Uterus (tissue), 4 donors: ENCODE measurements around the gene BET1. TPM values are rescaled to one million over a fixed set of nuclear protein-coding genes. Genes with fewer than 3 reads are reported as not detected.
A peak's percentile ranks its signal among the peaks of the same experiment; 100 is the strongest.

ENCODE experiments used
- DNase-seq, 2 donors: peaks; one replicate each; pipeline ENCODE4 v3.0.0-alpha.2; 2019 to 2020
- H3K27ac ChIP-seq, 2 donors: fragments of 200-600 bp; sonication (generic); 1 replicate in 1 of 2; 2 replicates in 1 of 2; pipeline ENCODE4 v1.5.1; 2016 to 2018
- H3K27me3 ChIP-seq, 2 donors: fragments of 200-600 bp; sonication (generic); one replicate each; pipeline ENCODE4 v1.5.1; 2018 to 2019; ENCODE audit warnings: control low read depth in 1 of 2
- H3K36me3 ChIP-seq, 2 donors: fragments of 200-600 bp; sonication (generic); one replicate each; pipeline ENCODE4 v1.5.1; 2019; ENCODE audit warnings: control low read depth in 1 of 2
- H3K4me1 ChIP-seq, 2 donors: fragments of 200-600 bp; sonication (generic); one replicate each; pipeline ENCODE4 v1.5.1; 2018 to 2019; ENCODE audit warnings: control low read depth in 1 of 2
- H3K4me3 ChIP-seq, 2 donors: fragments of 200-600 bp; sonication (generic); 1 replicate in 1 of 2; 2 replicates in 1 of 2; pipeline ENCODE4 v1.5.1; 2018 to 2019; ENCODE audit warnings: mild to moderate bottlenecking in 1 of 2
- H3K9me3 ChIP-seq, 2 donors: fragments of 200-600 bp; sonication (generic); one replicate each; pipeline ENCODE4 v1.5.1; 2019; ENCODE audit warnings: control low read depth in 1 of 2
- CTCF ChIP-seq, 4 experiments: fragments of 200-600 bp in 2 of 4; fragments of 450-650 bp in 2 of 4; sonication (generic) in 2 of 4; IDR thresholded peaks; one replicate each; pipeline ENCODE4 v1.5.1; 2016 to 2019; ENCODE audit warnings: antibody characterized with exemption in 4 of 4, mild to moderate bottlenecking in 2 of 4, moderate library complexity in 1 of 4
- POLR2A ChIP-seq, 2 donors: fragments of 450-650 bp; IDR thresholded peaks; one replicate each; pipeline ENCODE4 v1.6.1; 2016; ENCODE audit warnings: antibody characterized with exemption in 2 of 2, mild to moderate bottlenecking in 1 of 2, moderate library complexity in 1 of 2
- intact Hi-C: fragments of 100-400 bp; cut with DNase I; formaldehyde crosslinking; loops from one replicate; pipeline ENCODE4 v1.15.1; 2023; ENCODE audit warnings: low total_unique reads
- total RNA-seq, 4 donors: library from RNA; depleted of rRNA in 3 of 4; stranded (reverse); fragments of >200 nt in 3 of 4; gene quantifications; one replicate each; pipeline versions ENCODE4 v1.1.0 to v1.2.4, GENCODE V29; 2014 to 2023
- donor health status: DM: yes; HTN: yes; CAD: no.

BET1 gene
- total RNA-seq, 4 donors from 2014 or later, result 10.3 to 74.5 (median 18.6) TPM

GRCh38 chr7:93955304-93955703 is 48.9 kb downstream of the BET1 start:
- no peaks in the 10 kb centered on the region for H3K4me1 ChIP-seq
- intact Hi-C loops, result no loop called here

GRCh38 chr7:93949423-93949822 is 54.7 kb downstream of the BET1 start:
- Histone ChIP-seq H3K4me3 (no peak overlapping the region), H3K9me3 (no peaks in the 10 kb centered on the region), H3K4me1 (no peaks in the 10 kb centered on the region), H3K36me3 (no peaks in the 10 kb centered on the region), H3K27me3 (no peaks in the 10 kb centered on the region), H3K27ac (no peak overlapping the region)
- TF ChIP-seq CTCF (IDR thresholded peaks at IDR 0.05), result no peak
- no peak for TF ChIP-seq POLR2A (IDR thresholded peaks at IDR 0.05)
- intact Hi-C loops, result no loop called here
- no peak for DNase-seq

More at GRCh38 chr7:93955304-93955703, 48.9 kb downstream of the BET1 start:
- no peak for DNase-seq
- no peak for TF ChIP-seq CTCF (IDR thresholded peaks at IDR 0.05)
- TF ChIP-seq POLR2A (IDR thresholded peaks at IDR 0.05), result no peak
- H3K36me3 ChIP-seq, result no peaks in the 10 kb centered on the region
- no peaks in the 10 kb centered on the region for H3K27me3 ChIP-seq
- H3K9me3 ChIP-seq, result no peaks in the 10 kb centered on the region
- no peak overlapping the region for H3K27ac ChIP-seq
- no peak overlapping the region for H3K4me3 ChIP-seq

GRCh38 chr7:93948873-93949272 is 55.3 kb downstream of the BET1 start:
- H3K9me3 ChIP-seq, result no peaks in the 10 kb centered on the region
- TF ChIP-seq POLR2A (IDR thresholded peaks at IDR 0.05) (no peak), CTCF (IDR thresholded peaks at IDR 0.05) (no peak)
- H3K4me3 ChIP-seq, result no peak overlapping the region
- intact Hi-C loops, result no loop called here
- H3K27me3 ChIP-seq, result no peaks in the 10 kb centered on the region
- H3K4me1 ChIP-seq, result no peaks in the 10 kb centered on the region
- H3K27ac ChIP-seq, result no peak overlapping the region
- no peak for DNase-seq
- no peaks in the 10 kb centered on the region for H3K36me3 ChIP-seq

- Histone ChIP-seq H3K4me3 (no peak overlapping the region), H3K27me3 (no peaks in the 10 kb centered on the region), H3K9me3 (no peaks in the 10 kb centered on the region), H3K27ac (no peak overlapping the region), H3K36me3 (no peaks in the 10 kb centered on the region), H3K4me1 (no peaks in the 10 kb centered on the region)
- intact Hi-C loops, result no loop called here
- DNase-seq, result no peak
- TF ChIP-seq CTCF (IDR thresholded peaks at IDR 0.05) (no peak), POLR2A (IDR thresholded peaks at IDR 0.05) (no peak)
These were observed 56.0 kb downstream of the BET1 start for GRCh38 chr7:93948106-93948505.

- intact Hi-C loops, result no loop called here
- no peaks in the 10 kb centered on the region for H3K4me1 ChIP-seq
- H3K27ac ChIP-seq, result peak overlapping the region in 1 of 2 donors; percentile 61
- H3K36me3 ChIP-seq, result no peaks in the 10 kb centered on the region
- H3K9me3 ChIP-seq, result no peaks in the 10 kb centered on the region
- no peaks in the 10 kb centered on the region for H3K27me3 ChIP-seq
- no peak overlapping the region for H3K4me3 ChIP-seq
- no peak for DNase-seq
- TF ChIP-seq CTCF (IDR thresholded peaks at IDR 0.05) (no peak), POLR2A (IDR thresholded peaks at IDR 0.05) (no peak)
These were observed 58.2 kb downstream of the BET1 start for GRCh38 chr7:93945756-93946535.
